Measurements from ENCODE around the gene PHC1. TPM values are rescaled to one million over a fixed set of nuclear protein-coding genes. Genes with fewer than 3 reads are reported as not detected.
"Not testable (repeated sequence)": the region's sequence is repeated elsewhere in the genome, so short reads cannot be mapped to it uniquely, and the experiment has no call there.

Gene PHC1
- total RNA-seq, 1 donor from 2014 or later = 20.9 TPM

- no peak for DNase-seq
These were observed 2.6 kb upstream of the PHC1 start for GRCh38 chr12:8911606-8912268.

- DNase-seq = no peak
These were observed 1.4 kb upstream of the PHC1 start for GRCh38 chr12:8912914-8913313.

GRCh38 chr12:8913702-8914032, 642 bp upstream of the PHC1 start:
- DNase-seq = no peak

- DNase-seq = peak; percentile 19
These were observed 612 bp downstream of the PHC1 start for GRCh38 chr12:8914716-8915526.

GRCh38 chr12:8916154-8916553, 1.8 kb downstream of the PHC1 start:
- no peak for DNase-seq

- DNase-seq = no peak
These were observed 2.7 kb downstream of the PHC1 start for GRCh38 chr12:8917031-8917430.

GRCh38 chr12:8917751-8918150, 3.4 kb downstream of the PHC1 start:
- no peak for DNase-seq

GRCh38 chr12:8919643-8920042, 5.3 kb downstream of the PHC1 start:
- DNase-seq = not testable (repeated sequence)

- DNase-seq = no peak
These were observed 8.2 kb downstream of the PHC1 start for GRCh38 chr12:8922544-8922943.

- not testable (repeated sequence) for DNase-seq
These were observed 16.5 kb downstream of the PHC1 start for GRCh38 chr12:8930655-8931323.

GRCh38 chr12:8932464-8932863, 18.2 kb downstream of the PHC1 start:
- not testable (repeated sequence) for DNase-seq

- not testable (repeated sequence) for DNase-seq
These were observed 19.8 kb downstream of the PHC1 start for GRCh38 chr12:8934080-8934479.

- DNase-seq = no peak
These were observed 22.4 kb downstream of the PHC1 start for GRCh38 chr12:8936735-8937134.

GRCh38 chr12:8937842-8938442, 23.6 kb downstream of the PHC1 start:
- not testable (repeated sequence) for DNase-seq

- no peak for DNase-seq
These were observed 27.6 kb downstream of the PHC1 start for GRCh38 chr12:8941691-8942478.

GRCh38 chr12:8943565-8944186, 29.4 kb downstream of the PHC1 start:
- no peak for DNase-seq

- DNase-seq = no peak
These were observed 32.4 kb downstream of the PHC1 start for GRCh38 chr12:8946733-8947132.

GRCh38 chr12:8947737-8948136, 33.4 kb downstream of the PHC1 start:
- DNase-seq = no peak

- DNase-seq = no peak
These were observed 34.5 kb downstream of the PHC1 start for GRCh38 chr12:8948701-8949341.

GRCh38 chr12:8949342-8950220, 35.3 kb downstream of the PHC1 start, which contains the start of gene M6PR:
TSS of gene M6PR (minus strand) at chr12:8949645. CDS start at chr12:8946404, 3,241 bp downstream.
- DNase-seq = peak; percentile 97

All from skin of body (tissue), 2 donors.